HCT116 (cell line): ENCODE measurements around the gene BPIFB4. TPM values are rescaled to one million over a fixed set of nuclear protein-coding genes. Genes with fewer than 3 reads are reported as not detected.

Experiments used
- ATAC-seq: fragments of 200-7000 bp; cut with Tn5 transposase; 2 replicates; pipeline ENCODE4 v1.9.1; 2020; ENCODE audit warnings: mild to moderate bottlenecking, moderate library complexity
- BruUV-seq: library from RNA; stranded (reverse); fragments of 400-500 nt; replicated peaks from 2 replicates; lab custom pipeline; 2021; lab: Mats Ljungman, UMichigan
- CTCF ChIA-PET: fragments of 300-600 bp; sonication (Branson Sonifier 250); formaldehyde crosslinking; loops from one replicate; lab custom pipeline; 2021; ENCODE audit warnings: antibody characterized with exemption; lab: Charles Lee
- POLR2A ChIA-PET: fragments of 300-600, 350-600 bp; sonication (Branson Sonifier 250); formaldehyde crosslinking; loops from one replicate; lab custom pipeline; 2021; ENCODE audit warnings: antibody characterized with exemption; lab: Charles Lee
- RAD21 ChIA-PET, 2 experiments: fragments of 300-600 bp; sonication (Branson Sonifier 250); formaldehyde crosslinking; loops; one replicate each; lab custom pipeline; 2023; ENCODE audit warnings: low total read pairs in 2 of 2; ENCODE audit not compliant: uncharacterized antibody in 2 of 2, unreplicated experiment in 2 of 2, low non-redundant PET in 1 of 2; lab: Charles Lee
- DNase-seq: peaks from one replicate; pipeline ENCODE4 v3.0.0-alpha.2; 2010; ENCODE audit warnings: low read depth, low spot score
- H2AFZ ChIP-seq: fragments of 200-600 bp; shearing (Covaris generic), sonication (generic); 2 replicates; pipeline ENCODE4 v1.6.1; 2017; ENCODE audit warnings: low read depth, mixed run types, mixed read lengths, antibody characterized with exemption, low read length; ENCODE audit not compliant: poor library complexity, severe bottlenecking
- H3K27ac ChIP-seq: 2 replicates; pipeline ENCODE4 v1.5.1; 2012; ENCODE audit warnings: low read depth, low read length
- H3K27me3 ChIP-seq: fragments of 200-600 bp; sonication (generic); 2 replicates; pipeline ENCODE4 v1.6.1; 2016; ENCODE audit warnings: mixed run types, low read length, mixed read lengths; ENCODE audit not compliant: insufficient read depth
- H3K36me3 ChIP-seq, 2 experiments: fragments of 200-500 bp in 1 of 2; fragments of 200-600 bp in 1 of 2; sonication (Bioruptor generic) in 1 of 2; sonication (generic) in 1 of 2; 2 replicates each; pipeline versions ENCODE4 v1.5.1 to v1.6.1; 2014 to 2016; ENCODE audit warnings: low read length in 2 of 2, inconsistent platforms in 1 of 2, mixed read lengths in 1 of 2, mixed run types in 1 of 2; ENCODE audit not compliant: insufficient read depth in 2 of 2, control insufficient read depth in 1 of 2
- H3K4me1 ChIP-seq, 2 experiments: fragments of 200-600 bp in 1 of 2; sonication (generic) in 1 of 2; 2 replicates each; pipeline versions ENCODE4 v1.5.1 to v1.6.1; 2012 to 2017; ENCODE audit warnings: low read length in 2 of 2, inconsistent platforms in 1 of 2, mild to moderate bottlenecking in 1 of 2, mixed read lengths in 1 of 2, mixed run types in 1 of 2, moderate library complexity in 1 of 2; ENCODE audit not compliant: insufficient read depth in 2 of 2, control insufficient read depth in 1 of 2
- H3K4me2 ChIP-seq: fragments of 200-600 bp; sonication (generic); 2 replicates; pipeline ENCODE4 v1.6.1; 2017; ENCODE audit warnings: mixed run types, low read length, mixed read lengths
- H3K4me3 ChIP-seq, 2 experiments: fragments of 200-600 bp in 1 of 2; sonication (generic) in 1 of 2; replicated peaks in 1 of 2; 2 replicates each; pipeline ENCODE4 v1.5.1; 2011 to 2016; ENCODE audit warnings: low read length in 2 of 2, control low read depth in 1 of 2, low read depth in 1 of 2, mild to moderate bottlenecking in 1 of 2, mixed read lengths in 1 of 2, mixed run types in 1 of 2
- H3K79me2 ChIP-seq: fragments of 200-600 bp; sonication (generic); 2 replicates; pipeline ENCODE4 v1.6.1; 2017; ENCODE audit warnings: mild to moderate bottlenecking, mixed run types, low read length, moderate library complexity, mixed read lengths; ENCODE audit not compliant: insufficient read depth
- H3K9ac ChIP-seq: fragments of 200-600 bp; sonication (generic); 2 replicates; pipeline ENCODE4 v1.6.1; 2016; ENCODE audit warnings: low read length, mixed read lengths
- H3K9me2 ChIP-seq: fragments of 200-600 bp; sonication (generic), shearing (Covaris generic); 2 replicates; pipeline ENCODE4 v1.6.1; 2017; ENCODE audit warnings: mixed run types, mild to moderate bottlenecking, moderate library complexity; ENCODE audit not compliant: insufficient read depth
- H3K9me3 ChIP-seq, 2 experiments: fragments of 200-500 bp in 1 of 2; fragments of 200-600 bp in 1 of 2; sonication (Bioruptor generic) in 1 of 2; sonication (generic) in 1 of 2; 2 replicates each; pipeline ENCODE4 v1.6.1; 2014 to 2017; ENCODE audit warnings: low read length in 2 of 2, mixed read lengths in 2 of 2, inconsistent platforms in 1 of 2, low read depth in 1 of 2, mild to moderate bottlenecking in 1 of 2, mixed run types in 1 of 2, moderate library complexity in 1 of 2; ENCODE audit not compliant: control insufficient read depth in 1 of 2, insufficient read depth in 1 of 2
- H4K20me1 ChIP-seq: fragments of 200-600 bp; sonication (generic), shearing (Covaris generic); 2 replicates; pipeline ENCODE4 v1.6.1; 2017; ENCODE audit warnings: mixed run types, mild to moderate bottlenecking, moderate library complexity; ENCODE audit not compliant: insufficient read depth
- CBX3 ChIP-seq: IDR thresholded peaks from 2 replicates; pipeline ENCODE4 v1.6.1; 2012; ENCODE audit warnings: low read depth
- CEBPB ChIP-seq: IDR thresholded peaks from 2 replicates; pipeline ENCODE4 v1.6.1; 2012; ENCODE audit warnings: low read depth
- ELF1 ChIP-seq: IDR thresholded peaks from 2 replicates; pipeline ENCODE4 v1.6.1; 2012; ENCODE audit warnings: low read depth, borderline replicate concordance
- EZH2 ChIP-seq: fragments of 200-600 bp; sonication (generic); IDR thresholded peaks from 2 replicates; pipeline ENCODE4 v1.6.1; 2017; ENCODE audit warnings: antibody characterized with exemption, mixed run types
- EZH2phosphoT487 ChIP-seq: fragments of 200-600 bp; IDR thresholded peaks from 2 replicates; pipeline ENCODE4 v1.6.1; 2018; ENCODE audit warnings: antibody characterized with exemption, borderline replicate concordance
- FOSL1 ChIP-seq: IDR thresholded peaks from 2 replicates; pipeline ENCODE4 v1.6.1; 2012; ENCODE audit warnings: low read depth
- JUND ChIP-seq: IDR thresholded peaks from 2 replicates; pipeline ENCODE4 v1.6.1; 2012
- POLR2A ChIP-seq: IDR thresholded peaks from 2 replicates; pipeline ENCODE4 v1.7.0; 2011; ENCODE audit warnings: borderline replicate concordance; ENCODE audit not compliant: insufficient read depth, insufficient read length; ENCODE audit errors: extremely low read depth
- SIN3A ChIP-seq: IDR thresholded peaks from 2 replicates; pipeline ENCODE4 v1.6.1; 2012; ENCODE audit warnings: low read depth
- SP1 ChIP-seq: IDR thresholded peaks from 2 replicates; pipeline ENCODE4 v1.6.1; 2012; ENCODE audit warnings: low read depth
- SRF ChIP-seq: IDR thresholded peaks from 2 replicates; pipeline ENCODE4 v1.6.1; 2012; ENCODE audit warnings: low read depth
- ZFX ChIP-seq: fragments of 450-650 bp; IDR thresholded peaks from 2 replicates; pipeline ENCODE4 v1.6.1; 2017
- ZNF274 ChIP-seq: fragments of 200-500 bp; sonication (Bioruptor generic); IDR thresholded peaks from 2 replicates; pipeline ENCODE4 v1.6.1; 2014; ENCODE audit warnings: mild to moderate bottlenecking, low read depth, low read length, inconsistent platforms
- intact Hi-C: fragments of 100-400 bp; cut with micrococcal nuclease; formaldehyde crosslinking; loops from 2 replicates; pipeline ENCODE4 v1.10.0; 2022
- total RNA-seq: library from RNA; stranded (reverse); gene quantifications from one replicate; pipeline ENCODE4 v1.2.1, GENCODE V29; 2021; ENCODE audit not compliant: unreplicated experiment
- TF ChIP-seq, protein P1 (sequence below), 3 experiments: fragments of 200-600 bp in 1 of 3; sonication (generic) in 1 of 3; IDR thresholded peaks in 2 of 3; conservative IDR thresholded peaks in 1 of 3; 2 replicates each; pipeline ENCODE4 v1.5.1; 2012 to 2017; ENCODE audit warnings: low read depth in 2 of 3, low read length in 2 of 3, antibody characterized with exemption in 1 of 3, borderline replicate concordance in 1 of 3, control low read depth in 1 of 3, mild to moderate bottlenecking in 1 of 3, mixed read lengths in 1 of 3, mixed run types in 1 of 3, moderate library complexity in 1 of 3; ENCODE audit not compliant: insufficient read depth in 1 of 3
- TF ChIP-seq, protein P2 (sequence below): IDR thresholded peaks from 2 replicates; pipeline ENCODE4 v1.6.1; 2011; ENCODE audit warnings: mild to moderate bottlenecking, low read length, moderate library complexity; ENCODE audit not compliant: insufficient replicate concordance; ENCODE audit errors: extremely low read depth
- TF ChIP-seq, protein P3 (sequence below): IDR thresholded peaks from 2 replicates; pipeline ENCODE4 v1.6.1; 2012
- TF ChIP-seq, protein P4 (sequence below): IDR thresholded peaks from 2 replicates; pipeline ENCODE4 v1.6.1; 2012

Gene BPIFB4
- total RNA-seq, 1 experiment from 2014 or later, result not detected

DNA sequence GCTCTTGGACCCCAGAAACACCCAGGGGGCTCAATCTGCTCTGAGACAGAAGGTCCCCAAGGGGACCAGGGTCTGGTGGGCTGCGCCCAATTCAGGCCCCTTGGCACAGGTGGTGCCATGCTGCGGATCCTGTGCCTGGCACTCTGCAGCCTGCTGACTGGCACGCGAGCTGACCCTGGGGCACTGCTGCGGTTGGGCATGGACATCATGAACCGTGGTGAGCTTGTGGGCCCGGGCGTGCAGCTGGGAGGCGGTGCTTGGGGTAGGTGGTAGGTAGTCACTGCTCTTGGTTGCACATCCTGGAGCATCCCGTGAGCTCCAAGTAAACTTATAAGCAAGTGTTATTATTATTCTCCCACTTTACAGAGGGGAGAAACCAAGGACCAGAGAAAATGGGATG lies 47.9 kb upstream of the BPIFB4 start, which contains the start of gene BPIFB6:
TSS of gene BPIFB6 (plus strand) at position 118 of the 400 bp plus-strand sequence. CDS start at position 118, 0 bp downstream.
- no peak for TF ChIP-seq SP1
- TF ChIP-seq, protein P1, sequence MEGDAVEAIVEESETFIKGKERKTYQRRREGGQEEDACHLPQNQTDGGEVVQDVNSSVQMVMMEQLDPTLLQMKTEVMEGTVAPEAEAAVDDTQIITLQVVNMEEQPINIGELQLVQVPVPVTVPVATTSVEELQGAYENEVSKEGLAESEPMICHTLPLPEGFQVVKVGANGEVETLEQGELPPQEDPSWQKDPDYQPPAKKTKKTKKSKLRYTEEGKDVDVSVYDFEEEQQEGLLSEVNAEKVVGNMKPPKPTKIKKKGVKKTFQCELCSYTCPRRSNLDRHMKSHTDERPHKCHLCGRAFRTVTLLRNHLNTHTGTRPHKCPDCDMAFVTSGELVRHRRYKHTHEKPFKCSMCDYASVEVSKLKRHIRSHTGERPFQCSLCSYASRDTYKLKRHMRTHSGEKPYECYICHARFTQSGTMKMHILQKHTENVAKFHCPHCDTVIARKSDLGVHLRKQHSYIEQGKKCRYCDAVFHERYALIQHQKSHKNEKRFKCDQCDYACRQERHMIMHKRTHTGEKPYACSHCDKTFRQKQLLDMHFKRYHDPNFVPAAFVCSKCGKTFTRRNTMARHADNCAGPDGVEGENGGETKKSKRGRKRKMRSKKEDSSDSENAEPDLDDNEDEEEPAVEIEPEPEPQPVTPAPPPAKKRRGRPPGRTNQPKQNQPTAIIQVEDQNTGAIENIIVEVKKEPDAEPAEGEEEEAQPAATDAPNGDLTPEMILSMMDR (IDR thresholded peaks at IDR 0.05 in 2 of 3, conservative IDR thresholded peaks at IDR 0.05 in 1 of 3; ENCODE audit: borderline replicate concordance in 1 of 3, insufficient read depth in 1 of 3, low read depth in 2 of 3, low read length in 2 of 3), result no peak
- no peak for TF ChIP-seq CBX3
- TF ChIP-seq, protein P2, sequence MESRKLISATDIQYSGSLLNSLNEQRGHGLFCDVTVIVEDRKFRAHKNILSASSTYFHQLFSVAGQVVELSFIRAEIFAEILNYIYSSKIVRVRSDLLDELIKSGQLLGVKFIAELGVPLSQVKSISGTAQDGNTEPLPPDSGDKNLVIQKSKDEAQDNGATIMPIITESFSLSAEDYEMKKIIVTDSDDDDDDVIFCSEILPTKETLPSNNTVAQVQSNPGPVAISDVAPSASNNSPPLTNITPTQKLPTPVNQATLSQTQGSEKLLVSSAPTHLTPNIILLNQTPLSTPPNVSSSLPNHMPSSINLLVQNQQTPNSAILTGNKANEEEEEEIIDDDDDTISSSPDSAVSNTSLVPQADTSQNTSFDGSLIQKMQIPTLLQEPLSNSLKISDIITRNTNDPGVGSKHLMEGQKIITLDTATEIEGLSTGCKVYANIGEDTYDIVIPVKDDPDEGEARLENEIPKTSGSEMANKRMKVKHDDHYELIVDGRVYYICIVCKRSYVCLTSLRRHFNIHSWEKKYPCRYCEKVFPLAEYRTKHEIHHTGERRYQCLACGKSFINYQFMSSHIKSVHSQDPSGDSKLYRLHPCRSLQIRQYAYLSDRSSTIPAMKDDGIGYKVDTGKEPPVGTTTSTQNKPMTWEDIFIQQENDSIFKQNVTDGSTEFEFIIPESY, result no peak
- TF ChIP-seq JUND, result no peak
- TF ChIP-seq ZNF274, result no peak
- TF ChIP-seq ZFX, result no peak
- TF ChIP-seq, protein P3, sequence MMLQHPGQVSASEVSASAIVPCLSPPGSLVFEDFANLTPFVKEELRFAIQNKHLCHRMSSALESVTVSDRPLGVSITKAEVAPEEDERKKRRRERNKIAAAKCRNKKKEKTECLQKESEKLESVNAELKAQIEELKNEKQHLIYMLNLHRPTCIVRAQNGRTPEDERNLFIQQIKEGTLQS, result no peak
- TF ChIP-seq FOSL1, result no peak
- TF ChIP-seq, protein P4, sequence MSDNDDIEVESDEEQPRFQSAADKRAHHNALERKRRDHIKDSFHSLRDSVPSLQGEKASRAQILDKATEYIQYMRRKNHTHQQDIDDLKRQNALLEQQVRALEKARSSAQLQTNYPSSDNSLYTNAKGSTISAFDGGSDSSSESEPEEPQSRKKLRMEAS, result no peak
- no peak for TF ChIP-seq EZH2phosphoT487
- TF ChIP-seq POLR2A, result no peak
- TF ChIP-seq SIN3A, result no peak
- TF ChIP-seq EZH2, result no peak
- no peak for TF ChIP-seq CEBPB
- no peak for TF ChIP-seq SRF
- TF ChIP-seq ELF1, result no peak
- intact Hi-C loops, result no loop called here
- no TSS peak for BruUV-seq
- Histone ChIP-seq H3K9me3 (no peaks in the 10 kb centered on the region), H3K4me1 (no peaks in the 10 kb centered on the region), H4K20me1 (no peaks in the 10 kb centered on the region), H3K4me2 (no peak within 1 kb of the TSS), H3K27me3 (peaks cover 22% of the 10 kb centered on the region; the same call in 1 of the 2 replicates), H3K4me3 (no peak within 1 kb of the TSS), H3K27ac (no peak within 1 kb of the TSS), H3K9me2 (no peaks in the 10 kb centered on the region), H3K36me3 (no peaks in the 10 kb centered on the region), H3K79me2 (no peaks in the 10 kb centered on the region), H2AFZ (no peak within 1 kb of the TSS), H3K9ac (no peak within 1 kb of the TSS)
- POLR2A ChIA-PET, result no interaction called here
- RAD21 ChIA-PET, result no interaction called here
- CTCF ChIA-PET, result no interaction called here
- DNase-seq (no peak), ATAC-seq (no peak)
